Upper lobe of left lung (tissue), 6 donors: Measurements from ENCODE around the gene PTPRC. TPM values are rescaled to one million over a fixed set of nuclear protein-coding genes. Genes with fewer than 3 reads are reported as not detected.

Experiments used
- ATAC-seq, 2 donors: fragments of 200-7000 bp; cut with Tn5 transposase; one replicate each; pipeline ENCODE4 v1.9.1; 2022; ENCODE audit warnings: mild to moderate bottlenecking in 2 of 2, moderate library complexity in 2 of 2; ENCODE audit not compliant: low FRiP score in 2 of 2
- DNase-seq, 2 donors: peaks; one replicate each; pipeline ENCODE4 v3.0.0-alpha.2; 2019 to 2020
- H3K27ac ChIP-seq, 4 donors: fragments of 200-600 bp; sonication (generic); one replicate each; pipeline ENCODE4 v1.5.1; 2016 to 2019
- H3K27me3 ChIP-seq, 4 donors: fragments of 200-600 bp; sonication (generic); one replicate each; pipeline ENCODE4 v1.5.1; 2017 to 2019
- H3K36me3 ChIP-seq, 4 donors: fragments of 200-600 bp; sonication (generic); one replicate each; pipeline ENCODE4 v1.5.1; 2016 to 2019
- H3K4me1 ChIP-seq, 4 donors: fragments of 200-600 bp; sonication (generic); one replicate each; pipeline ENCODE4 v1.5.1; 2018 to 2019
- H3K4me3 ChIP-seq, 4 donors: fragments of 200-600 bp; sonication (generic); one replicate each; pipeline ENCODE4 v1.5.1; 2017 to 2019; ENCODE audit warnings: mild to moderate bottlenecking in 2 of 4, moderate library complexity in 1 of 4
- H3K9me3 ChIP-seq, 4 donors: fragments of 200-600 bp; sonication (generic); one replicate each; pipeline ENCODE4 v1.5.1; 2018 to 2019
- EP300 ChIP-seq, 4 donors: sonication (generic); formaldehyde crosslinking; IDR thresholded peaks; one replicate each; pipeline ENCODE4 v1.5.1; 2017; ENCODE audit warnings: antibody characterized with exemption in 4 of 4, control low read depth in 2 of 4
- POLR2A ChIP-seq, 4 donors: fragments of 450-650 bp; IDR thresholded peaks; one replicate each; pipeline ENCODE4 v1.5.1; 2016 to 2017; ENCODE audit warnings: antibody characterized with exemption in 4 of 4, mild to moderate bottlenecking in 2 of 4
- POLR2AphosphoS5 ChIP-seq, 2 donors: sonication (generic); formaldehyde crosslinking; IDR thresholded peaks; one replicate each; pipeline ENCODE4 v1.5.1; 2017; ENCODE audit warnings: antibody characterized with exemption in 2 of 2
- WGBS, 2 donors: methylation state at CpG; one replicate each; pipeline ENCODE4 v1.1.5; 2017 to 2018; 5-methylcytosine and 5-hydroxymethylcytosine counted together
- total RNA-seq, 6 donors: library from RNA; depleted of rRNA in 4 of 6; stranded (reverse); fragments of >200 nt in 4 of 6; gene quantifications; one replicate each; pipeline versions ENCODE4 v1.1.0 to v1.2.1, GENCODE V29; 2016 to 2021
- TF ChIP-seq, protein P1 (sequence below), 6 experiments: fragments of 450-650 bp in 4 of 6; fragments of 200-600 bp in 2 of 6; sonication (generic) in 2 of 6; IDR thresholded peaks; one replicate each; pipeline ENCODE4 v1.5.1; 2016 to 2019; ENCODE audit warnings: antibody characterized with exemption in 6 of 6
- donor health status: DM: no; HTN: no; CAD: no; lungs with moderate emphysema.
- donor health status: DM: no; HTN: yes; CAD: no; lungs with severe emphysema.

The PTPRC gene
- total RNA-seq, 6 donors from 2014 or later: 70.2 to 171 (median 101) TPM

DNA sequence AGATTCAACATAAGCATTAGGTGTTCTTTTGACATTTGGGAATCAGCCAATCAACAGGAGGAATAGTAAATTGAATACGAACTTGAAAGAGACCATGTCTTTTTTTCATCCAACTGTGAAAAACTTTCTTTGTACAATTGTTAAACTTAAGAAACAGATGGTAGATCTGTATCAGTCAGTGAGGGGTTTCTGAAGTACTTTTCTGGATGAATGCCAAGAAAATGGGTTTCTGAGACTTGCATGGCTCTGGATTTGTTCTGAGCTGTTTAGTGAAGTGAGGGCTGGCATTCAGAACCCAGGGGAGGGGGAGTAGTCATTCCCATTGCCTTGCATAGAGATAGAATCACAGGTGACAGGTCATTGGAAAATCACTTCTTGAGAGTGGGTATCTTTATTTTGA is 37.4 kb downstream of the PTPRC start:
- 14 to 32% methylated on average over 1 of the region's 1 CpG for WGBS, 2 donors
- ATAC-seq: no peak
- Histone ChIP-seq H3K9me3 (no peaks in the 10 kb centered on the region), H3K27me3 (no peaks in the 10 kb centered on the region), H3K4me3 (no peak overlapping the region), H3K36me3 (no peaks in the 10 kb centered on the region), H3K4me1 (peaks cover 0 to 8% (median 3%) of the 10 kb centered on the region in 4 donors), H3K27ac (peak overlapping the region in 1 of 4 donors; percentile 82)
- no peak for DNase-seq
- TF ChIP-seq POLR2A (IDR thresholded peaks at IDR 0.05) (no peak), EP300 (IDR thresholded peaks at IDR 0.05) (no peak), POLR2AphosphoS5 (IDR thresholded peaks at IDR 0.05) (no peak)

DNA sequence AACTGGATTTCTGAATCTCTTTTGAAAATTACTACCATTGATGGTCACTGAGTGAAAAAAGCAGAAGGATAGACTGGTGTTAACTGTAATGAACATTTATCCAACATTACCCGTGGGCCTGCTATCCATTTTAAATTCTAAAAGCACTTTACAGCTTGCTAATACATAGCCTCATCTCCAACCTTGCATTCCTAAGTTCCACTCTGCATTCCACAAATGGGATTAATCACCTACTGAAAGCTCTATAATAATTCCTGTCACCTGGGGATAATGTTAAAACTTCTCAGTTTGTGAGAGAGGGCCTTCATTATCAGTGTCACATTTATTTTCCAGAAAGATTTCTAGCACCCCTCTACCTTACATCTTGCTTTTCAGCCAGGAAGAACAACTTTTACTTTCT is 38.2 kb downstream of the PTPRC start:
- WGBS, 2 donors: 35 to 52% methylated on average over 1 of the region's 1 CpG
- H3K9me3 ChIP-seq: no peaks in the 10 kb centered on the region
- H3K36me3 ChIP-seq: no peaks in the 10 kb centered on the region
- no peak for DNase-seq
- no peak overlapping the region for H3K4me3 ChIP-seq
- no peaks in the 10 kb centered on the region for H3K27me3 ChIP-seq
- peak overlapping the region in 2 of 4 donors; percentile 22 to 82 for H3K27ac ChIP-seq
- TF ChIP-seq POLR2A (IDR thresholded peaks at IDR 0.05): no peak
- no peak for TF ChIP-seq POLR2AphosphoS5 (IDR thresholded peaks at IDR 0.05)
- TF ChIP-seq, protein P1, sequence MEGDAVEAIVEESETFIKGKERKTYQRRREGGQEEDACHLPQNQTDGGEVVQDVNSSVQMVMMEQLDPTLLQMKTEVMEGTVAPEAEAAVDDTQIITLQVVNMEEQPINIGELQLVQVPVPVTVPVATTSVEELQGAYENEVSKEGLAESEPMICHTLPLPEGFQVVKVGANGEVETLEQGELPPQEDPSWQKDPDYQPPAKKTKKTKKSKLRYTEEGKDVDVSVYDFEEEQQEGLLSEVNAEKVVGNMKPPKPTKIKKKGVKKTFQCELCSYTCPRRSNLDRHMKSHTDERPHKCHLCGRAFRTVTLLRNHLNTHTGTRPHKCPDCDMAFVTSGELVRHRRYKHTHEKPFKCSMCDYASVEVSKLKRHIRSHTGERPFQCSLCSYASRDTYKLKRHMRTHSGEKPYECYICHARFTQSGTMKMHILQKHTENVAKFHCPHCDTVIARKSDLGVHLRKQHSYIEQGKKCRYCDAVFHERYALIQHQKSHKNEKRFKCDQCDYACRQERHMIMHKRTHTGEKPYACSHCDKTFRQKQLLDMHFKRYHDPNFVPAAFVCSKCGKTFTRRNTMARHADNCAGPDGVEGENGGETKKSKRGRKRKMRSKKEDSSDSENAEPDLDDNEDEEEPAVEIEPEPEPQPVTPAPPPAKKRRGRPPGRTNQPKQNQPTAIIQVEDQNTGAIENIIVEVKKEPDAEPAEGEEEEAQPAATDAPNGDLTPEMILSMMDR (IDR thresholded peaks at IDR 0.05): no peak
- no peak for TF ChIP-seq EP300 (IDR thresholded peaks at IDR 0.05)
- H3K4me1 ChIP-seq: peaks cover 0 to 12% (median 4%) of the 10 kb centered on the region in 4 donors
- ATAC-seq: no peak

DNA sequence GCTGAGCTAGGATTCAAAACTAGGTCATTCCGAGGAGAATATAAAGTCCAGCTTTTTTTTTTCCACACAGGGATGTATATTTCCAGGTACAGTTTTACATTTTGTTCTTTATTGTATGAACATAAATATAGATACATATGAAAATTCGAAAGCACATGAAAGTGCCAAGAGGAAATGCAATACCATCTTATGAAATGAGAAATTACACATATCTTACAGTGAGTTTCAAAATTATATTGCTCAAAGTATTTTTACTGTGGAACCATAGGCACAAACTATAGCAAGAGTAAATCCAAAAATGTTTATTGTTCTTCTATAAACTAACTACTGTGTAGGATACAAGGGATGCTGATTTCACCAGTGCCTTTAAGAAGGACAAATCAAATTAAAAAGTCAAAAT is 39.0 kb downstream of the PTPRC start:
- WGBS, 2 donors: 73 to 76% methylated on average over 2 of the region's 2 CpGs

DNA sequence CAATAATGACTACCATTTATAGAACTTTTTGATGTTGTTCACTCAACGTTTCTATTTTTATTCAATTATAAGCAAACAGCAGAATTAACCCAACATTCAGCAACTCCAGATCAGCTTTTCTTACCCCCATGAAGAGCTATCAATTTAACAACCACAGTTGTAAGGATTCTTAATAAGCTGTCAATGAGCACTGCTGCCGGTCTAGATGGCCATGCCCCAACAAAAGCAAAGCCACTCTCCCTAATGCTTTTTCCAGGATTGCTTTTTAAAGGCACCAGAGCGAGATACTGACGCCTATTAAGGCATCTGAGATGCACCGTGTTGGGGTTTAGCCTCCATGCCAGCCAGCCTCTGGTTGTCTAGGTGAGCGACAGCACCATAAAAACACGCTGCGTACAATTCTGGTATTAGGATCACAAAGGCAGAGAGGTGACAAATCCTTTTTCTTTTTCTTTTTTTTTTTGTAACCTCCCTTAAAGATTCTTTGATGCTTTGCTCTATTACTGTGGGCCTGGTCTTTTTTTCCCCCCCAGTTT is 39.5 kb downstream of the PTPRC start:
- ATAC-seq (no peak), DNase-seq (no peak)
- H3K4me3 ChIP-seq: no peak overlapping the region
- 67 to 71% methylated on average over 8 of the region's 8 CpGs for WGBS, 2 donors
- no peaks in the 10 kb centered on the region for H3K9me3 ChIP-seq
- no peaks in the 10 kb centered on the region for H3K36me3 ChIP-seq
- H3K27ac ChIP-seq: peak overlapping the region; percentile 24 to 83 (median 80)
- TF ChIP-seq EP300 (IDR thresholded peaks at IDR 0.05) (no peak), POLR2A (IDR thresholded peaks at IDR 0.05) (no peak), POLR2AphosphoS5 (IDR thresholded peaks at IDR 0.05) (no peak)
- TF ChIP-seq, protein P1 (IDR thresholded peaks at IDR 0.05): no peak
- H3K4me1 ChIP-seq: peaks cover 0 to 14% (median 7%) of the 10 kb centered on the region in 4 donors
- H3K27me3 ChIP-seq: no peaks in the 10 kb centered on the region

More for the DNA sequence above, 39.0 kb downstream of the PTPRC start:
- Histone ChIP-seq H3K27ac (peak overlapping the region in 3 of 4 donors; percentile 78 to 83 (median 82)), H3K4me1 (peaks cover 0 to 14% (median 7%) of the 10 kb centered on the region in 4 donors), H3K27me3 (no peaks in the 10 kb centered on the region), H3K4me3 (no peak overlapping the region), H3K36me3 (no peaks in the 10 kb centered on the region), H3K9me3 (no peaks in the 10 kb centered on the region)
- ATAC-seq: no peak
- DNase-seq: no peak
- TF ChIP-seq, protein P1 (IDR thresholded peaks at IDR 0.05): no peak
- no peak for TF ChIP-seq POLR2AphosphoS5 (IDR thresholded peaks at IDR 0.05)

DNA sequence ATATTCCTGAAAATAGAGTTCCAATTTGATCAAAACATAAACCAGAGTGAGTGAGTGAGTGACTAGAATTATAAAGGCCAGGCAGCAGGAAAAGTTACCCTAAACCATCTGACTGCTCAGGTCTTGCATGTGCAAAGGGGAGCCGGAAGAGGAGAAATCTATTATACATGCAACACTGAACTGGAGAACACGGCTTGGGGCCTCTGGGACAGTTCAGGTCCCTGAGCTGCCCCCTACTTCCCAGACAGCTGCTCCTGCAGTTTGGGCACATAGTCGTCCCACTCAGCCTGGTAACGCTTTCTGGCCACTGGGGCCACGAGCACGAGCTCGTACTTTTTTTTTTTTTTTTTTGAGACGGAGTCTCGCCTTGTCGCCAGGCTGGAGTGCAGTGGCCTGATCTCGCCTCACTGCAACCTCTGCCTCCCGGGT is 40.1 kb downstream of the PTPRC start:
- DNase-seq (no peak), ATAC-seq (no peak)
- Histone ChIP-seq H3K9me3 (no peaks in the 10 kb centered on the region), H3K27ac (peak overlapping the region; percentile 45 to 83 (median 80)), H3K4me1 (peaks cover 0 to 14% (median 7%) of the 10 kb centered on the region in 4 donors), H3K36me3 (no peaks in the 10 kb centered on the region), H3K27me3 (no peaks in the 10 kb centered on the region), H3K4me3 (no peak overlapping the region)
- 81 to 86% methylated on average over 12 of the region's 12 CpGs for WGBS, 2 donors
- TF ChIP-seq POLR2AphosphoS5 (IDR thresholded peaks at IDR 0.05) (no peak), POLR2A (IDR thresholded peaks at IDR 0.05) (no peak), EP300 (IDR thresholded peaks at IDR 0.05) (no peak)
- TF ChIP-seq, protein P1 (IDR thresholded peaks at IDR 0.05): no peak
